ENCODE results near the gene BEST3.

The BEST3 gene

GRCh38 chr12:69698769-69699540 lies at the start of gene BEST3:
BEST3 (minus strand) TSS chr12:69699303; CDS start chr12:69697798, 1,505 bp downstream.
- Mint-ChIP-seq H3K4me1 (no peaks in the 10 kb centered on the region), H3K27me3 (peaks cover 32% of the 10 kb centered on the region)

GRCh38 chr12:69744109-69744508 lies 45.0 kb upstream of the BEST3 start:
- no peak overlapping the region for H3K27ac Mint-ChIP-seq (ENCODE audit: low read depth)
- H3K4me3 Mint-ChIP-seq, result no peak overlapping the region
- peaks cover 1% of the 10 kb centered on the region for H3K36me3 Mint-ChIP-seq (ENCODE audit: insufficient read depth)
- no peaks in the 10 kb centered on the region for H3K9me3 Mint-ChIP-seq
- H3K4me1 Mint-ChIP-seq, result peaks cover 17% of the 10 kb centered on the region
- H3K27me3 Mint-ChIP-seq, result no peaks in the 10 kb centered on the region
- DNase-seq (ENCODE audit: low spot score in 2 of 2) (no peak), ATAC-seq (replicated peaks; ENCODE audit: extremely low read depth, poor library complexity, severe bottlenecking) (no peak)

More at GRCh38 chr12:69698769-69699540, at the start of gene BEST3:
- H3K27ac Mint-ChIP-seq (ENCODE audit: low read depth), result no peak within 1 kb of the TSS
- no peak for DNase-seq (ENCODE audit: low spot score in 2 of 2)
- H3K4me3 Mint-ChIP-seq, result no peak within 1 kb of the TSS
- no peaks in the 10 kb centered on the region for H3K9me3 Mint-ChIP-seq
- ATAC-seq (replicated peaks; ENCODE audit: extremely low read depth, poor library complexity, severe bottlenecking), result no peak
- no peaks in the 10 kb centered on the region for H3K36me3 Mint-ChIP-seq (ENCODE audit: insufficient read depth)

GRCh38 chr12:69739287-69740191 lies 40.4 kb upstream of the BEST3 start:
- Mint-ChIP-seq H3K27me3 (no peaks in the 10 kb centered on the region), H3K9me3 (no peaks in the 10 kb centered on the region), H3K4me1 (peaks cover 17% of the 10 kb centered on the region), H3K27ac (ENCODE audit: low read depth) (no peak overlapping the region), H3K36me3 (ENCODE audit: insufficient read depth) (peaks cover 3% of the 10 kb centered on the region), H3K4me3 (peak overlapping the region; percentile 81)
- DNase-seq (ENCODE audit: low spot score in 2 of 2), result peak; percentile 46 to 47
- ATAC-seq (replicated peaks; ENCODE audit: extremely low read depth, poor library complexity, severe bottlenecking), result peak; percentile 63

- H3K27me3 Mint-ChIP-seq, result no peaks in the 10 kb centered on the region
- H3K4me1 Mint-ChIP-seq, result peaks cover 17% of the 10 kb centered on the region
- peak within 1 kb of the TSS; percentile 16 for H3K27ac Mint-ChIP-seq (ENCODE audit: low read depth)
- H3K36me3 Mint-ChIP-seq (ENCODE audit: insufficient read depth), result peaks cover 3% of the 10 kb centered on the region
- peak within 1 kb of the TSS; percentile 81 for H3K4me3 Mint-ChIP-seq
- peak; percentile 79 for ATAC-seq (replicated peaks; ENCODE audit: extremely low read depth, poor library complexity, severe bottlenecking)
- H3K9me3 Mint-ChIP-seq, result no peaks in the 10 kb centered on the region
- peak; percentile 76 to 77 for DNase-seq (ENCODE audit: low spot score in 2 of 2)
Observed at GRCh38 chr12:69738351-69739286, 39.5 kb upstream of the BEST3 start, which contains the start of gene RAB3IP. RAB3IP (plus strand) TSS chr12:69738860; CDS start chr12:69755409, 16,549 bp downstream.

- Mint-ChIP-seq H3K36me3 (ENCODE audit: insufficient read depth) (peaks cover 1% of the 10 kb centered on the region), H3K4me1 (no peaks in the 10 kb centered on the region), H3K9me3 (no peaks in the 10 kb centered on the region), H3K4me3 (no peak overlapping the region), H3K27me3 (no peaks in the 10 kb centered on the region), H3K27ac (ENCODE audit: low read depth) (no peak overlapping the region)
- ATAC-seq (replicated peaks; ENCODE audit: extremely low read depth, poor library complexity, severe bottlenecking) (no peak), DNase-seq (ENCODE audit: low spot score in 2 of 2) (no peak)
Observed at GRCh38 chr12:69733638-69734037, 34.5 kb upstream of the BEST3 start.

- no peak for ATAC-seq (replicated peaks; ENCODE audit: extremely low read depth, poor library complexity, severe bottlenecking)
- Mint-ChIP-seq H3K36me3 (ENCODE audit: insufficient read depth) (peaks cover 1% of the 10 kb centered on the region), H3K9me3 (no peaks in the 10 kb centered on the region), H3K27me3 (no peaks in the 10 kb centered on the region), H3K4me1 (no peaks in the 10 kb centered on the region), H3K27ac (ENCODE audit: low read depth) (no peak overlapping the region), H3K4me3 (no peak overlapping the region)
- DNase-seq (ENCODE audit: low spot score in 2 of 2), result no peak
Observed at GRCh38 chr12:69732088-69732487, 33.0 kb upstream of the BEST3 start.

GRCh38 chr12:69726922-69727321 lies 27.8 kb upstream of the BEST3 start:
- Mint-ChIP-seq H3K9me3 (no peaks in the 10 kb centered on the region), H3K27me3 (peaks cover 27% of the 10 kb centered on the region), H3K4me3 (no peak overlapping the region), H3K36me3 (ENCODE audit: insufficient read depth) (no peaks in the 10 kb centered on the region), H3K4me1 (no peaks in the 10 kb centered on the region), H3K27ac (ENCODE audit: low read depth) (no peak overlapping the region)
- ATAC-seq (replicated peaks; ENCODE audit: extremely low read depth, poor library complexity, severe bottlenecking) (no peak), DNase-seq (ENCODE audit: low spot score in 2 of 2) (no peak)

- Mint-ChIP-seq H3K27ac (ENCODE audit: low read depth) (no peak overlapping the region), H3K9me3 (no peaks in the 10 kb centered on the region), H3K27me3 (peaks cover 27% of the 10 kb centered on the region), H3K36me3 (ENCODE audit: insufficient read depth) (no peaks in the 10 kb centered on the region), H3K4me3 (no peak overlapping the region), H3K4me1 (no peaks in the 10 kb centered on the region)
- ATAC-seq (replicated peaks; ENCODE audit: extremely low read depth, poor library complexity, severe bottlenecking), result no peak
- DNase-seq (ENCODE audit: low spot score in 2 of 2), result no peak
Observed at GRCh38 chr12:69720750-69721149, 21.6 kb upstream of the BEST3 start.

GRCh38 chr12:69719336-69720316 lies 20.5 kb upstream of the BEST3 start:
- H3K27me3 Mint-ChIP-seq, result peaks cover 20% of the 10 kb centered on the region
- no peaks in the 10 kb centered on the region for H3K4me1 Mint-ChIP-seq
- no peaks in the 10 kb centered on the region for H3K9me3 Mint-ChIP-seq
- no peaks in the 10 kb centered on the region for H3K36me3 Mint-ChIP-seq (ENCODE audit: insufficient read depth)
- no peak overlapping the region for H3K27ac Mint-ChIP-seq (ENCODE audit: low read depth)
- ATAC-seq (replicated peaks; ENCODE audit: extremely low read depth, poor library complexity, severe bottlenecking) (no peak), DNase-seq (ENCODE audit: low spot score in 2 of 2) (no peak)
- H3K4me3 Mint-ChIP-seq, result no peak overlapping the region

GRCh38 chr12:69714542-69714941 lies 15.4 kb upstream of the BEST3 start:
- DNase-seq (ENCODE audit: low spot score in 2 of 2) (no peak), ATAC-seq (replicated peaks; ENCODE audit: extremely low read depth, poor library complexity, severe bottlenecking) (no peak)
- no peaks in the 10 kb centered on the region for H3K9me3 Mint-ChIP-seq
- peaks cover under 1% of the 10 kb centered on the region for H3K27me3 Mint-ChIP-seq
- H3K4me1 Mint-ChIP-seq, result no peaks in the 10 kb centered on the region
- H3K27ac Mint-ChIP-seq (ENCODE audit: low read depth), result no peak overlapping the region
- no peak overlapping the region for H3K4me3 Mint-ChIP-seq
- no peaks in the 10 kb centered on the region for H3K36me3 Mint-ChIP-seq (ENCODE audit: insufficient read depth)

GRCh38 chr12:69712826-69713225 lies 13.7 kb upstream of the BEST3 start:
- H3K9me3 Mint-ChIP-seq, result no peaks in the 10 kb centered on the region
- no peaks in the 10 kb centered on the region for H3K36me3 Mint-ChIP-seq (ENCODE audit: insufficient read depth)
- H3K4me1 Mint-ChIP-seq, result no peaks in the 10 kb centered on the region
- H3K27ac Mint-ChIP-seq (ENCODE audit: low read depth), result no peak overlapping the region
- DNase-seq (ENCODE audit: low spot score in 2 of 2), result no peak
- no peak for ATAC-seq (replicated peaks; ENCODE audit: extremely low read depth, poor library complexity, severe bottlenecking)
- peaks cover 10% of the 10 kb centered on the region for H3K27me3 Mint-ChIP-seq
- no peak overlapping the region for H3K4me3 Mint-ChIP-seq
